K562 (cell line): ENCODE data around the gene ZNF335. TPM values are rescaled to one million over a fixed set of nuclear protein-coding genes. Genes with fewer than 3 reads are reported as not detected.

Source experiments
- CAMTA2 ChIP-seq: fragments of 250-450 bp; sonication (Bioruptor Pico); conservative IDR thresholded peaks from 2 replicates; pipeline ENCODE4 v1.5.1; 2022
- CREM ChIP-seq: IDR thresholded peaks from 2 replicates; pipeline ENCODE4 v1.6.1; 2014; ENCODE audit warnings: antibody characterized with exemption, low read depth
- CTBP1 ChIP-seq: fragments of 450-650 bp; IDR thresholded peaks from 2 replicates; pipeline ENCODE4 v1.6.1; 2016; ENCODE audit warnings: borderline replicate concordance
- DEAF1 ChIP-seq: fragments of 450-650 bp; formaldehyde crosslinking; IDR thresholded peaks from 2 replicates; pipeline ENCODE4 v1.4.0; 2020; ENCODE audit warnings: mild to moderate bottlenecking, moderate library complexity
- GABPB1 ChIP-seq: sonication (generic); formaldehyde crosslinking; IDR thresholded peaks from 2 replicates; pipeline ENCODE4 v1.8.0; 2022; ENCODE audit warnings: mild to moderate bottlenecking, missing genetic modification reagents
- HBP1 ChIP-seq: fragments of 450-650 bp; formaldehyde crosslinking; IDR thresholded peaks from 2 replicates; pipeline ENCODE4 v1.4.0; 2022; ENCODE audit warnings: missing genetic modification characterization
- KAT8 ChIP-seq: fragments of 450-650 bp; IDR thresholded peaks from 2 replicates; pipeline ENCODE4 v1.6.1; 2016; ENCODE audit warnings: low read depth, mild to moderate bottlenecking
- LCOR ChIP-seq: sonication (generic); formaldehyde crosslinking; IDR thresholded peaks from 2 replicates; pipeline ENCODE4 v1.8.0; 2022; ENCODE audit warnings: mild to moderate bottlenecking, missing genetic modification reagents
- MAZ ChIP-seq, 2 experiments: fragments of 450-650 bp in 1 of 2; sonication (generic) in 1 of 2; formaldehyde crosslinking; IDR thresholded peaks in 1 of 2; conservative IDR thresholded peaks in 1 of 2; 2 replicates each; pipeline versions ENCODE4 v1.4.0 to v1.5.0; 2020; ENCODE audit warnings: mild to moderate bottlenecking in 1 of 2, missing genetic modification reagents in 1 of 2
- NEUROD1 ChIP-seq: fragments of 150-350 bp; IDR thresholded peaks from 2 replicates; pipeline ENCODE4 v1.6.1; 2014; ENCODE audit warnings: borderline replicate concordance, low read length, low read depth; ENCODE audit not compliant: partially characterized antibody
- POLR3A ChIP-seq: IDR thresholded peaks from 2 replicates; pipeline ENCODE4 v1.6.1; 2011; ENCODE audit warnings: borderline replicate concordance, mild to moderate bottlenecking, moderate library complexity; ENCODE audit not compliant: insufficient read length, insufficient read depth; ENCODE audit errors: extremely low read depth
- RAD21 ChIP-seq, 2 experiments: fragments of 250-450 bp in 1 of 2; fragments of 450-650 bp in 1 of 2; sonication (Bioruptor Pico) in 1 of 2; formaldehyde crosslinking in 1 of 2; IDR thresholded peaks in 1 of 2; conservative IDR thresholded peaks in 1 of 2; 2 replicates each; pipeline versions ENCODE4 v1.4.0 to v1.8.0; 2020 to 2022; ENCODE audit warnings: mild to moderate bottlenecking in 2 of 2, moderate library complexity in 1 of 2
- RCOR1 ChIP-seq, 2 experiments: IDR thresholded peaks; 2 replicates each; pipeline ENCODE4 v1.6.1; 2012; ENCODE audit warnings: low read depth in 2 of 2, low read length in 2 of 2, borderline replicate concordance in 1 of 2, improper control_type of control experiment in 1 of 2
- SMAD1 ChIP-seq: fragments of 150-350 bp; IDR thresholded peaks from 2 replicates; pipeline ENCODE4 v1.6.1; 2014; ENCODE audit warnings: low read length, low read depth; ENCODE audit not compliant: partially characterized antibody
- SMARCC2 ChIP-seq: fragments of 450-650 bp; IDR thresholded peaks from 2 replicates; pipeline ENCODE4 v1.6.1; 2017; ENCODE audit warnings: antibody characterized with exemption, moderate library complexity, mild to moderate bottlenecking, low read depth
- ZKSCAN1 ChIP-seq: fragments of 150-350 bp; IDR thresholded peaks from 2 replicates; pipeline ENCODE4 v1.6.1; 2016; ENCODE audit warnings: low read depth, low read length
- ZNF324 ChIP-seq: fragments of 250-450 bp; sonication (Bioruptor Pico); IDR thresholded peaks from 2 replicates; pipeline ENCODE4 v1.4.0; 2020; ENCODE audit warnings: mild to moderate bottlenecking
- ZNF354B ChIP-seq: fragments of 250-450 bp; sonication (Bioruptor Pico); IDR thresholded peaks from 2 replicates; pipeline ENCODE4 v1.4.0; 2020
- ZNF41 ChIP-seq: fragments of 250-450 bp; sonication (Bioruptor Pico); conservative IDR thresholded peaks from 2 replicates; pipeline ENCODE4 v1.4.0; 2020; ENCODE audit warnings: mild to moderate bottlenecking
- ZNF583 ChIP-seq: fragments of 250-450 bp; sonication (Bioruptor Pico); IDR thresholded peaks from 2 replicates; pipeline ENCODE4 v1.4.0; 2020
- ZNF592 ChIP-seq: fragments of 450-650 bp; IDR thresholded peaks from 2 replicates; pipeline ENCODE4 v1.6.1; 2017; ENCODE audit warnings: antibody characterized with exemption, mild to moderate bottlenecking
- polyA plus RNA-seq, 8 experiments: library from polyadenylated mRNA; depleted of rRNA in 4 of 8; stranded (reverse) in 5 of 8; unstranded in 3 of 8; fragments of >200 nt; fragmentation: Nextera tagmentation in 2 of 8; fragmentation: Illumina TruSeq in 1 of 8; extraction: Ambion mirVana in 2 of 8; extraction: Trizol in 1 of 8; gene quantifications; 2 replicates each; pipeline versions ENCODE4 v1.2.1 to v1.2.3, GENCODE V29; 2011 to 2014; ENCODE audit warnings: inconsistent platforms in 1 of 8, missing spikeins in 1 of 8
- total RNA-seq, 7 experiments: library from RNA; depleted of rRNA in 6 of 7; stranded (reverse); fragments of >200 nt in 6 of 7; fragmentation: Illumina TruSeq in 2 of 7; extraction: Trizol in 2 of 7; gene quantifications; 2 replicates each; pipeline versions ENCODE4 v1.2.1 to v1.2.3, GENCODE V29; 2011 to 2021; ENCODE audit warnings: low replicate concordance in 1 of 7

The ZNF335 gene
- total and polyA plus RNA-seq, 9 of the 15 experiments (the other 6 are each of a cell fraction or from before 2014, with no cell fraction given), result 0.39 to 16.0 (median 7.6) TPM

- TF ChIP-seq DEAF1 (CRISPR knock-in tag) (peak; percentile 37; the same call in 1 of the 2 replicates), ZNF324 (no peak), GABPB1 (peak; percentile 60; the same call in 1 of the 2 replicates), RAD21 (CRISPR knock-in tag; conservative IDR thresholded peaks at IDR 0.05 in 1 of 2, IDR thresholded peaks at IDR 0.05 in 1 of 2) (peak; percentile 57 to 76), CAMTA2 (CRISPR knock-in tag) (no peak), RCOR1 (IDR thresholded peaks at IDR 0.05; ENCODE audit: borderline replicate concordance in 1 of 2, low read depth in 2 of 2, low read length in 2 of 2) (peak in 1 of 2 experiments; percentile 82; a peak in 2 of 4 replicates), ZNF41 (CRISPR knock-in tag) (no peak), ZNF354B (CRISPR knock-in tag) (no peak), CTBP1 (peak; percentile 79), ZNF592 (no peak), SMARCC2 (no peak), POLR3A (no peak), CREM (0 out of 2 replicates have a peak, but pooled peaks have one; percentile 22), KAT8 (no peak), ZNF583 (no peak), NEUROD1 (peak; percentile 25), HBP1 (CRISPR knock-in tag) (0 out of 2 replicates have a peak, but pooled peaks have one; percentile 17), MAZ (CRISPR knock-in tag; conservative IDR thresholded peaks at IDR 0.05 in 1 of 2, IDR thresholded peaks at IDR 0.05 in 1 of 2) (peak; percentile 17 to 87; a peak in 3 of 4 replicates), SMAD1 (no peak), LCOR (CRISPR knock-in tag) (0 out of 2 replicates have a peak, but pooled peaks have one; percentile 28), ZKSCAN1 (no peak)
These were observed 15.2 kb upstream of the ZNF335 start (continued) for GRCh38 chr20:45987108-45987780.
